GM21526 (cell line): Measurements from ENCODE around the gene ARID1A.

Experiments
- ATAC-seq: cut with Tn5 transposase; IDR thresholded peaks from one replicate; pipeline ENCODE4 v1.9.1; 2021; ENCODE audit warnings: moderate library complexity; ENCODE audit not compliant: unreplicated experiment, low FRiP score

ARID1A gene

DNA sequence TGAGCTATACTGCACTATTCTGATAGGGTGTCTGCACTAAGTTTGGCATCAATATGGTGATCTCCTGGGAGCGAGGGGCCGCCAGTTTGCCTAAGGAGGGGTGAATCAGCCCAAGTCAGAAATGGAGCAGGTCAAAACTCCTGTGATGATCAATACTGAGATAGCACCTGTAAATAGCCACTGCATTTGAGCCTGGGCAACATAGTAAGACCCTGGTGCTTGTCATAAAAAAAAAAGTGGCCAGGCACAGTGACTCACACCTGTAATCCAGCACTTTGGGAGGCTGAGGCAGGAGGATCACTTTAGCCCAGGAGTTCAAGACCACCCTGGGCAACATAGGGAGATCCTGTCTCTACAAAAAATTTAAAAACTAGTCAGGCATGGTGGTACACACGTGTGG lies 119.1 kb downstream of the ARID1A start:
- no peak for ATAC-seq

DNA sequence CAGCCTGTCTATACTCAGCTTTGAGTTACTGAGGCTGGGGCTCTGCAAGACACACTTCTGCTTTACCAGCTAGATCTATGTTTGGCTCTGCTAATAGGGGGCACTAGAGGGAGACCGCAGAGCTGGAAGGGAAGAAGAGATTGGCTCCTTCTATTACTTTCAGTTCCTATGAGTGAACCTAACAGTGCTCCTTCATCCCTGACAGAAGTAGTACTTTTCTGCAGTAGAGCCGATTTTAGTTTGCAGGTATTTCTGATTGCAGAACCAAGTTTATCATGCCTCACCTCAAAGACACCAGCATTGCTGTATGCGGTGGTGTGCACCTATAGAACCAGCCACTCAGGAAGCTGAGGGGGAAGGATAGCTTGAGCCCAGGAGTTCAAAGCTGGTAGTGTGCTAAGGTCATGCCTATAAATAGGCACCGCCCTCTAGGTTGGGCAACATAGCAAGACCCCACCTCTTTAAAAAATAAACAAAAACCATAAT lies 125.0 kb downstream of the ARID1A start:
- ATAC-seq, result peak; percentile 84

DNA sequence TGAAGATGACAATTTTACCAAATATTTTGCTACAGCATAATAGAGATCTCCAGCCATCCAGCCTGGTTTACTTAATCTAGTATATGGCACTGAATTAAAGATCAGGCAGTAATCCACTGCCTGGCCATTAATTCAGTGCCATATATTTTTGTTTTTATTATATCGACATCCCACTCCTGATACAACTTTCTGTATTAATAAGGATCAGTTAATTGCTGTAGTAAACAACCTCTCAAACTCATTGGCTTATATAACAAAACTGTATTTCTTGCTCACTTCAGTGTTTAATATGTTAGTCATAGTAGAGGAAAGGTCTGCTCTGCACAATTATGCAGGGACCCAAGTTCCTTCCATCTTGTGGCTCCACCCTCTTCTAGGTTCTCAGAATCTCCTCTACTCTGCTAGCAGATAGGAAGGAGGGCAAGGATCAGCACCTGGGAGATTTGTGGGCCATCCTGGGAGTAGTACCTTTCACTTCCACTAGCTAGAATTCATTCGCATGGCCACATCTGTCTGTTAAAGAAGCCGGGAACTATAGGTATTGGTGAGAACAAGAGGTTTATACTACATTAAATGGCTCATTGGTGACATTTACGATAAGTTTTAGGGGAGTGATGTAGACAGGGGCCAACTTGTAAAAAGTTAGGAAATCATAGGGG lies 127.1 kb downstream of the ARID1A start:
- no peak for ATAC-seq

DNA sequence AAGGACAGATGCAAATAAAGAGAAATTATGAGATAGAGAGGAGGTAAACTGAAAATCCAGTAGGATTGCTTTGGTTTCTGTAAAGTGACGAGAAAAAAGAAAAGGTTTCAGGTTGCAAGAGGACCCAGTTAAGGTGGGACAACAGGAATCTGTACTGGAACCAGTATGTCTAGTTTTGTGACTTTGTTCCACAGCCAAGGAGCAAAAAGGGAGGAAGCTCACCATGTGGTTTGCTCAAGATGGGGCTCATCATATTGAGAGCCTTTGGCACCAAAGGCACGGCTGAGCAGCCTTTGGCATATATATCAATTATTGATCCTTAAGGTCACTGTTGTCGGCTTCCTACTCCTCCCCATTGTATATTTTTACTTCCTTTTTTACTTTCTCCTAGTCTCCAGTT lies 128.9 kb downstream of the ARID1A start:
- no peak for ATAC-seq

DNA sequence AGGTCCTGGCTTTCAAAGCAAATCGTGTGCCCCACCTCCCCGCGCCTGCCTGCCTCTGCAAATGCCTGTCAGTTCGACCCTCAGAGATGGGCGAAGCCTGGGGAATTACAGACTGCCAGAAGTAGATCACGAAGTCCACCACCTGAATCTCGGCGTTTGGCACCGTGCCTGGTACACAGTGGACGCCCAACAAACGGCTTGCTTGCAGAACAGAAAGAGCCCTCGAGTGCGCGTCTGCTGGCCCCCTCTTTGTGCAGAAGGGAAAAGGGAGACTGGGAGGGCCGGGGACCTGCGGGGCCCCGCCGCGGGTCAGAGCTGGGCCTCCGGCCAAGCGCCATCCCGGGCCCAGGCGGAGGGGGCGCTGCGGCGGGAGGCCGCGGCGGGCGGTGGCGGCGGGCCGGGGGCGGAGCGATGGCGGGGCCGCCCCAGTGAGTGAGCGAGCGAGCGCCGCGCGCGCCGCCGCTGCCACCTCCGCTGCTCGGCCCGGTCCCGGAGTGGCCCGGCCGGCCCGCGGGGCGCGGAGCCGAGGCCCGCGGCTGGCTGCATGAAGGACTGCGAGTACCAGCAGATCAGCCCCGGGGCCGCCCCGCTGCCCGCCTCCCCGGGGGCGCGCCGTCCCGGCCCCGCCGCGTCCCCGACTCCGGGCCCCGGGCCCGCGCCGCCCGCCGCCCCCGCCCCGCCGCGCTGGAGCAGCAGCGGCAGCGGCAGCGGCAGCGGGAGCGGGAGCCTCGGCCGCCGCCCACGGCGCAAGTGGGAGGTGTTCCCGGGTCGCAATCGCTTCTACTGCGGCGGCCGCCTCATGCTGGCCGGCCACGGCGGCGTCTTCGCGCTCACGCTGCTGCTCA lies 130.7 kb downstream of the ARID1A start, which contains the start of gene ZDHHC18:
ZDHHC18 (plus strand) TSS at position 428 of the 845 bp plus-strand sequence; CDS start at position 545, 117 bp downstream.
- ATAC-seq, result peak; percentile 60

DNA sequence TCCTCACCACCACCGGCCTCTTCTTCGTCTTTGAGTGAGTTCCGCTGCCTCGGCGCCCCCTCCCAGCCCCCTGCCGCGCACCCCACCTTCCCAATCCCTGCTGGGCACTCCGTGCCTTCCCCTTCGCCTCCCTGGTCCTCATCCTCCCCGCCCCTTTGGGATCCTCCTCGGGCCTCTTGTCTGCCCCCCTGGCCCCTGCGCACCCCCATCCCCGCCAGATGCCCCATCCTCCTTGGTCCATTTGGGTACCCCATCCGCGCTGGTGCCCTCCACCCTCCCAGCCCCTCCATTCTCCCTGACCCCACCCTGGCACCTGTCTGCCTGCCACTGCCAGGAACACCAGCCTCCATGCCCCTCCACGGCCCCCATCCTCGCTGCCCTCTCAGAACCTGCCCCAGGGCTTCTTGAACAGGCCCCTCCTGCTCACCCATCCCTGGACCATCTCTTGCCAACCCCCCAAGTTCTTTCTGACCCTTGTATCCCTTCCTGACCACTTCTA lies 131.3 kb downstream of the ARID1A start:
- ATAC-seq, result no peak

DNA sequence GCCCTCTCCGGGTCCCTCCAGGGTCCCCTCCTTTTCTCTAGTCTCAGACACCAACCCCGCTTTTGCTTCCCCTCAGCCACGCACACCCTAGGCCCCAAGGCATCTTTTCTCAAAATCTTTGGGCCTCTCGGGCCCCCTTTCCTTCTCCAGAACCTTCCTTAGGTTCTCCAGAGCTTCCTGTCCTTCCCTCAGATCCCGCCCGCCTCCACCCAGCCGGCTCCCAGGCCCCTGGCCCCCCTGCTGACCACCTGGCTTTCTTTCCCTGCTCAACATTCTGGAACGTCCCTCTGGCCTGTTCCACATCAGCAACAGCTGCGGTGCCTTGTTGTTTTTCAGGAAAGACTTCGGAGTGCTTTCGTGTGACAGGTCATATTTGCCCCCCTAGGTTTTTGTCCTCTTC lies 131.8 kb downstream of the ARID1A start:
- no peak for ATAC-seq

DNA sequence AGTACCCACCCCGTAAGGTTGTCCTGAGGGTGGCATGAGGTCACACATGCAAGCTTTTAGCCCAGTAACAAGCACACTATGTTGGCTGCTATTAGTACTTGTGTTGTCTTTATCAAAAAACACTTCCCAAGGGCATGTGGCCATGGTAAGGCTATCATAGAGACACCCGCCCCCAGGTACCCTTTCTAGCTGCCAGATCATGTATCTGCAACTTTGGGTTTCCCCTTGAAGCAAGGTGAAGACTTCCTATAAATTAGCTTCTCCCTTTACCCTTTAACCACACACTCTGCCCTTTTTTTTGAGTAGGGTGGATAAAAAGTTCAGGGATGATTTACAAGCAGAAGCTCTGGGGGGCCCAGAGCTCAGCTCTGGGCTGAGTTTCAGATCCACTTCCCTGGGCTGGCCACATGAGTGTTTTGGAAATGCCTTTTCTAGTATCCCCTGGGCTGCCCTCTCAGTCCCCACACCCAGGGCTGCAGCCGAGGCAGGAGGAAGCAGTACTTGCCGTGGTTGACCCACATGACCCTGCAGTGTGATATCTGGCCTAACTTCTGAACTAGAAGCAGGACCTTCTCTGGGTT lies 132.7 kb downstream of the ARID1A start:
- no peak for ATAC-seq

DNA sequence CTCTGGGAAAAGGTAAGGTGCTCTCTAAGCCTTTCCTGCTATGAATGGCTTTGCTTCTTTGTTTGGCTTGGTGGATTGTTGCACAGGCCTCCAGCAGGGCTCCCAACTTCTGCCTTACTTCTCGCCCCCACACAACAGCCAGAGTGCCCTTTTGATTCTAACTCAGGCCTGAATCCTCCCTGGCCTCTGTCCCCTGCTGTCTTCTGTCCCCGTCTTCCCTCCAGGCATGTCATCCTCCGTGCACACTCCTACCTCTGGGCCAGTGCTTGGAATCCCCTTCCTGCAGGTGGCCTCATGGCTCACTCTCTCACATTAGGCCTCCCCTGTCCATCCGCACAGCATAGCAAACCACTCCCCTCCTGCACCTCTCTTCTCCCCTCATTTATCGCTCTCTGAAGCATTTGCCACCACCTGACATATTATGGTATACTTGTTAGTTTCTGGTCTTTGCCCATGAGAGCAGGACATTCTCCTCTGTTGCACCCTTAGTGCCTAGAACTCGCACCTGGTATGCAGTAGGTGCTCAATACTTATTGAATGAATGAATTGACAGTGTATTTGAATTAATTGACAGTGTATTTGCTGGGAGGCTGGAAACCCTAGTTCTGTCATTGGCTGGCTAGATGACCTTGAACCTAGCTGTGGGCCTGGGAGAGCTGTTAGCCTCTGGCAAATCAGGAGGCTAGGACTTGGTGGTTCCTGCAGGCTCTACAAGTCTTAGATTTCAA lies 133.5 kb downstream of the ARID1A start:
- no peak for ATAC-seq

DNA sequence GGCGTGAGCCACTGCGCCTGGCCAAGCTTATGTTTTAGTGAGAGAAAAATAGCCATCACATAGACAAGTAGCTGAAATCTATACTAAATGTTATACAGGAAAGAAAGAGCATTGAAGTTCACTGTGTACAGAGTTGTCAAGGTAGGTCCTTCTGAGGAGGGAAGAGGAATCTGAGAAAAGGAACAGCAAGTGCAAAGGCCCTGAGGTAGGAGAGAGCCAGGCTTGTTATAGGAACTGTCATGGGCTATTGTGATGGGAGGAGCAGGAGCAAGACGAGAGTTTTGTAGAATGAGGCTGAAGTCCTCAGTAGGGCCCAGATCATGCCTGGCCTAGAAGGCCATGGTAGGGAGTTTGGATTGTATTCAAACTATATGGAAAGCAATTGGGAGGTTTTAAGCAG lies 135.2 kb downstream of the ARID1A start:
- ATAC-seq, result no peak
